OCI-LY7 (cell line): ENCODE results near the gene NPDC1. TPM values are rescaled to one million over a fixed set of nuclear protein-coding genes. Genes with fewer than 3 reads are reported as not detected.

Source experiments
- BruUV-seq: library from RNA; stranded (reverse); fragments of 400-500 nt; replicated peaks from 2 replicates; lab custom pipeline; 2021; lab: Mats Ljungman, UMichigan
- CTCF ChIA-PET: fragments of 300-600 bp; sonication (Branson Sonifier 250); formaldehyde crosslinking; loops from one replicate; lab custom pipeline; 2022; ENCODE audit warnings: antibody characterized with exemption; ENCODE audit not compliant: unreplicated experiment; lab: Charles Lee
- POLR2A ChIA-PET: fragments of 300-600 bp; sonication (Branson Sonifier 250); formaldehyde crosslinking; loops from one replicate; lab custom pipeline; 2022; ENCODE audit warnings: antibody characterized with exemption; lab: Charles Lee
- DNase-seq: peaks from one replicate; pipeline ENCODE4 v3.0.0-alpha.2; 2015; ENCODE audit warnings: low spot score
- H2AFZ ChIP-seq: fragments of 200-600 bp; sonication (generic), shearing (Covaris generic); 2 replicates; pipeline ENCODE4 v1.6.1; 2014; ENCODE audit warnings: mild to moderate bottlenecking, antibody characterized with exemption, low read length, moderate library complexity
- H3K27ac ChIP-seq: fragments of 200-600 bp; sonication (generic); 2 replicates; pipeline ENCODE4 v1.5.1; 2014; ENCODE audit warnings: mixed run types, low read depth, mild to moderate bottlenecking, moderate library complexity, low read length, inconsistent platforms; ENCODE audit not compliant: poor library complexity, severe bottlenecking
- H3K36me3 ChIP-seq: fragments of 200-600 bp; sonication (generic); 2 replicates; pipeline ENCODE4 v1.6.1; 2014; ENCODE audit warnings: mild to moderate bottlenecking, antibody characterized with exemption, low read length, moderate library complexity, mixed read lengths; ENCODE audit not compliant: insufficient read depth
- H3K4me1 ChIP-seq: fragments of 200-600 bp; sonication (generic); 2 replicates; pipeline ENCODE4 v1.5.1; 2014; ENCODE audit warnings: mild to moderate bottlenecking, low read length; ENCODE audit not compliant: insufficient read depth, poor library complexity, severe bottlenecking
- H3K4me2 ChIP-seq: fragments of 200-600 bp; sonication (generic); 2 replicates; pipeline ENCODE4 v1.6.1; 2014; ENCODE audit warnings: mild to moderate bottlenecking, low read length
- H3K4me3 ChIP-seq: fragments of 200-600 bp; sonication (generic); 2 replicates; pipeline ENCODE4 v1.5.1; 2014; ENCODE audit warnings: mild to moderate bottlenecking, low read depth, low read length; ENCODE audit not compliant: poor library complexity, severe bottlenecking
- H3K79me2 ChIP-seq: fragments of 200-600 bp; sonication (generic); 2 replicates; pipeline ENCODE4 v1.6.1; 2016; ENCODE audit warnings: low read depth, mild to moderate bottlenecking, low read length, moderate library complexity, mixed read lengths; ENCODE audit not compliant: insufficient read depth
- H3K9me2 ChIP-seq: fragments of 200-600 bp; sonication (generic); 2 replicates; pipeline ENCODE4 v1.6.1; 2016; ENCODE audit warnings: mild to moderate bottlenecking, low read length, mixed read lengths; ENCODE audit not compliant: insufficient read depth
- H3K9me3 ChIP-seq: fragments of 200-600 bp; sonication (generic); 2 replicates; pipeline ENCODE4 v1.6.1; 2014; ENCODE audit warnings: mild to moderate bottlenecking, mixed run types, low read length, mixed read lengths
- H4K20me1 ChIP-seq: fragments of 200-600 bp; sonication (generic); 2 replicates; pipeline ENCODE4 v1.6.1; 2014; ENCODE audit warnings: mild to moderate bottlenecking, antibody characterized with exemption, low read length, moderate library complexity, mixed read lengths; ENCODE audit not compliant: insufficient read depth
- CTCF ChIP-seq: fragments of 200-600 bp; sonication (generic); conservative IDR thresholded peaks from 2 replicates; pipeline ENCODE4 v1.5.1; 2014; ENCODE audit warnings: mild to moderate bottlenecking, antibody characterized with exemption, low read length, moderate library complexity, mixed read lengths
- EZH2phosphoT487 ChIP-seq: fragments of 200-600 bp; sonication (generic); IDR thresholded peaks from 2 replicates; pipeline ENCODE4 v1.6.1; 2018; ENCODE audit warnings: low read depth, borderline replicate concordance, mild to moderate bottlenecking, mixed run types, antibody characterized with exemption, low read length, moderate library complexity, mixed read lengths
- intact Hi-C: fragments of 100-400 bp; cut with micrococcal nuclease; formaldehyde crosslinking; loops from one replicate; pipeline ENCODE4 v1.10.0; 2022; ENCODE audit not compliant: unreplicated experiment
- total RNA-seq, 2 experiments: library from RNA; depleted of rRNA in 1 of 2; stranded (reverse); fragments of >200 nt in 1 of 2; shearing (Covaris generic) in 1 of 2; gene quantifications; 2 replicates each; pipeline ENCODE4 v1.2.3, GENCODE V29; 2014 to 2022

NPDC1 gene
- total RNA-seq, 2 experiments from 2014 or later, result 0.32 to 0.38 TPM

GRCh38 chr9:137015976-137016375 lies 30.0 kb downstream of the NPDC1 start:
- no peaks in the 10 kb centered on the region for H3K9me3 ChIP-seq
- H3K4me1 ChIP-seq, result peaks cover 10% of the 10 kb centered on the region
- H3K4me2 ChIP-seq, result no peak overlapping the region
- H2AFZ ChIP-seq, result no peak overlapping the region
- DNase-seq, result no peak
- H3K27ac ChIP-seq, result no peak overlapping the region
- intact Hi-C loops, result no loop called here
- POLR2A ChIA-PET, result no interaction called here
- BruUV-seq, result no TSS peak
- CTCF ChIA-PET, result no interaction called here
- TF ChIP-seq CTCF, result no peak
- TF ChIP-seq EZH2phosphoT487, result no peak
- H3K79me2 ChIP-seq, result no peaks in the 10 kb centered on the region
- H3K36me3 ChIP-seq, result no peaks in the 10 kb centered on the region
- H3K4me3 ChIP-seq, result no peak overlapping the region
- no peaks in the 10 kb centered on the region for H3K9me2 ChIP-seq
- no peaks in the 10 kb centered on the region for H4K20me1 ChIP-seq

- ChIA-PET CTCF (no interaction called here), POLR2A (no interaction called here)
- Histone ChIP-seq H3K36me3 (no peaks in the 10 kb centered on the region), H3K79me2 (no peaks in the 10 kb centered on the region), H2AFZ (no peak overlapping the region), H3K9me2 (no peaks in the 10 kb centered on the region), H3K4me1 (peaks cover 10% of the 10 kb centered on the region), H4K20me1 (no peaks in the 10 kb centered on the region), H3K9me3 (no peaks in the 10 kb centered on the region), H3K4me3 (no peak overlapping the region), H3K4me2 (no peak overlapping the region), H3K27ac (no peak overlapping the region)
- BruUV-seq, result no TSS peak
- TF ChIP-seq EZH2phosphoT487 (no peak), CTCF (no peak)
- intact Hi-C loops, result no loop called here
- DNase-seq, result no peak
These were observed 30.4 kb downstream of the NPDC1 start for GRCh38 chr9:137015540-137015930.

GRCh38 chr9:137014776-137015539 lies 31.0 kb downstream of the NPDC1 start:
- no peak overlapping the region for H3K4me3 ChIP-seq
- H4K20me1 ChIP-seq, result no peaks in the 10 kb centered on the region
- no peaks in the 10 kb centered on the region for H3K79me2 ChIP-seq
- H3K9me3 ChIP-seq, result no peaks in the 10 kb centered on the region
- ChIA-PET POLR2A (no interaction called here), CTCF (no interaction called here)
- no TSS peak for BruUV-seq
- no peak for DNase-seq
- no peaks in the 10 kb centered on the region for H3K36me3 ChIP-seq
- peaks cover 9% of the 10 kb centered on the region for H3K4me1 ChIP-seq
- H2AFZ ChIP-seq, result no peak overlapping the region
- H3K27ac ChIP-seq, result no peak overlapping the region
- no peaks in the 10 kb centered on the region for H3K9me2 ChIP-seq
- TF ChIP-seq CTCF (no peak), EZH2phosphoT487 (no peak)
- intact Hi-C loops, result no loop called here
- no peak overlapping the region for H3K4me2 ChIP-seq
